Inferior parietal cortex (tissue), 1 donor: ENCODE results near the gene MED17.
"Not testable (repeated sequence)": the region's sequence is repeated elsewhere in the genome, so short reads cannot be mapped to it uniquely, and the experiment has no call there.

Experiments
- DNase-seq: peaks from one replicate; pipeline ENCODE4 v3.0.0-alpha.2; 2016; ENCODE audit errors: extremely low spot score

Gene MED17

GRCh38 chr11:93757924-93758865 is 25.9 kb upstream of the MED17 start:
- no peak for DNase-seq

DNA sequence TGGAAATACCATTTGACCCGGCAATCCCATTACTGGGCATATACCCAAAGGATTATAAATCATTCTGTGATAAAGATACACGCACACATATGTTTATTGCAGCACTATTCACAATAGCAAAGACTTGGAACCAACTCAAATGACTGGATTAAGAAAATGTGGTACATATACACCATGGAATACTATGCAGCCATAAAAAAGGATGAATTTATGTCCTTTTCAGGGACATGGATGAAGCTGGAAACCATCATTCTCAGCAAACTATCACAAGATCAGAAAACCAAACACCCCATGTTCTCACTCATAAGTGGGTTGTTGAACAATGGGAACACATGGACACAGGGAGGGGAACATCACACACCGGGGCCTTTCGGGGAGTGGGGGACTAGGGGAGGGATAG is 25.0 kb upstream of the MED17 start:
- not testable (repeated sequence) for DNase-seq

DNA sequence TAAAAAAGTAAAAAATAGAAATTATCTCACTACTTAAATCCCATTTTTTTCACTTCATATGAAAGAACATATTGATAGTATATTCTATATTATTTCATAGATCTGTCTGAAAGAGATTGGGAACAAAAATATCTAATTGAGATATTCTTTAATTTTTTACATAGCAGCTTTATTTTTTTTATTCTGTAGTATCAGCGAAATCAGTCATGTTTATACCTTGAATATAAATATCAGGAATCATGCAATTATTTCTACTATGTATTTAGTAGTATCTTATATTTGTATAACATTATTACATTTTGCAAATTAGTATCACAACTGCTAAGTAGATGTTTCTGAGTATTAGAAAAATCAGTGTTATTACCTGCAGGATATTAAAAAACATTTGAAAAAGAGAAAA is 22.2 kb upstream of the MED17 start:
- no peak for DNase-seq

GRCh38 chr11:93765551-93765950 is 18.5 kb upstream of the MED17 start:
- DNase-seq = no peak

GRCh38 chr11:93766504-93766903 is 17.6 kb upstream of the MED17 start:
- DNase-seq = no peak

- DNase-seq = no peak
These were observed 17.1 kb upstream of the MED17 start for GRCh38 chr11:93767018-93767417.

GRCh38 chr11:93770160-93770559 is 13.9 kb upstream of the MED17 start:
- DNase-seq = no peak

- DNase-seq = no peak
These were observed 12.0 kb upstream of the MED17 start for GRCh38 chr11:93772123-93772522.

DNA sequence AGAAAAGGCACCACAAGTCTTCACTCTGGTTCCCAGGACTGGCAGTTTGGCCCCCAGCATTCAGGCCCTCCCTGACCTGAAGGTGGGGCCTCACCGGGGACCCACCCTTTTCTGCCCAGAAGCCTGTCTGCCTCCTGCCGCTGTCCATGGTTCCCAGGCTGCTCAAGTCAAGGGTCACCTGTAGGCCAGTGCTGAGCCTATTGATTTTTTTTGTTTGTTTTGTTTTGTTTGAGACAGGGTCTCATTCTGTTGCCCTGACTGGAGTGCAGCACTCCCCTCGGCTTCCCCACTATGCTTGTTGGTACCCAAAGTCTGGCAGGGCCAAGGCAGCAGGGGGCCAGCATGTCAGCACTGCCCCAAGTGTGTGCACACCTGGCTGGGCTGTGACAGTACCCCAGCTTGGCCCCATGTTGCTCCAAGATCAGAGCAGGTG is 11.0 kb upstream of the MED17 start:
- DNase-seq = no peak

- DNase-seq = no peak
These were observed 10.4 kb upstream of the MED17 start for GRCh38 chr11:93773601-93774200.

DNA sequence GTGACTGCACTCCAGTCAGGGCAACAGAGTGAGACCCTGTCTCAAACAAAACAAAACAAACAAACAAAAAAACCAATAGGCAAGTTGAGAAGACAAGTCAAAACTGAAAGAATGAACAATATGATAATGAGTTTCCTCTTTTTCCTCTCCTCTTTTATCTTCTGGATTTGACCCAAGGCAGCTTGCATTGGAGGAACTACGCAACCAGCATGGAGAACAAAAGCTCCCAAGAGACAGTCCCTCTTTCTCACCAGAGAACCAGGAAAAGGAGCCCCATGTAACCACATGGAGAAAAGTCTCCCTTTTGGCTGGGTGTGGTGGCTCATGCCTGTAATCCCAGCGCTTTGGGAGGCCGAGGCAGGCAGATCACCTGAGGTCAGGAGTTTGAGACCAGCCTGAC is 9.5 kb upstream of the MED17 start:
- DNase-seq = not testable (repeated sequence)

DNA sequence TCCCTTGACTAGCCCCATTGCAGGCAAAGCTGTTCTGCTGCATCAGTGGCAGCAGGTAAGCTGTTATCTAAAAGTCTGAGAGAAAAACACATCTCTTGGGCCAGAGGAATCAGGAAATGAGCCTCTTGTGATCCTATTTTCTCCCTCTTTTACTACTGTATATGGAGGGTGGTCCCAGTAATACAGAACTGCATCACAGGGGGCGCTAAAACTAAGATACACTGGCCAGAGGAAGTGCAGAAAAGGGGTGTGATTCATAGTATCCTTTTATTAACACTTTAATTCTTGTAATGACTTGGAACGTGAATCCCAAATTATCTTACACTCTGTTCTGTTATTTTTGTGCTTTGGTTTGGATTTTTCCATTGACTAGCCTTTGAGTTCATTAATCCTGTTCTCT is 8.8 kb upstream of the MED17 start:
- DNase-seq = no peak

GRCh38 chr11:93783362-93783761 is 720 bp upstream of the MED17 start:
- DNase-seq = no peak

DNA sequence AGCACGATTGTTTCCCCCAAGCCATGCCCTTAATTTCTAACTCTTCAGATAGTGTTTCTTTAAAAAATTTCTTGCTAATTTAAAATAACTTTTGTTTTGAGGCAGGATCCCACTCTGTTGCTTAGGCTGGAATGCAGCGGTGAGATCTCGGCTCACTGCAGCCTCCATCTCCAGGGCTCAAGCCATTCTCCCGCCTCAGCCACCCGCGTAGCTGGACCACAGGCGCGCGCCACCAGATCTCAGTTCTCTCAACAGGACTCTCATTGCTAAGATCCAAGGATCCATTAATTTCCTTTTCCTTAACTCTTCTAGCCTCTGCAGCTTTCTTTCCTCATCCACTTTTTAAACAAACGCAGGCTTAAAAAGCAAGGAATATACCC is 327 bp upstream of the MED17 start:
- DNase-seq = no peak

GRCh38 chr11:93784935-93785360 is 866 bp downstream of the MED17 start:
- peak; percentile 65 for DNase-seq

DNA sequence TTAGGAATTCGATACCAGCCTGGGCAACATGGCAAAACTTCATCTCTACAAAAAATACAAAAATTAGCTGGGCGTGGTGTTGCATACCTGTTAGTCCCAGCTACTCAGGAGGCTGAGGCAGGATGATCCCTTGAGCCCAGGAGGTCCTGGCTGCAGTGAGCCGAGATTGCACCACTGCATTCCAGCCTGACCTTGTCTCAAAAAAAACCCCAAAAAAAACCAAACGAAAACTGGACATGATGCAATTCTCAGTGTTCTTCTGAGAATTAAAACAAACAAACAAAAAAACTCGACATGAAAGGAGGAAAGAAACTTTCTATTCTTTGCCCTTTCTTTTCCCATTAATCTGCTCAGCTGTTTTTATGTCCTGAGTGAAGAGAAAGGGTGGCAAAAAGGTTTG is 7.4 kb downstream of the MED17 start:
- no peak for DNase-seq

GRCh38 chr11:93796441-93797231 is 12.6 kb downstream of the MED17 start:
- DNase-seq = no peak

DNA sequence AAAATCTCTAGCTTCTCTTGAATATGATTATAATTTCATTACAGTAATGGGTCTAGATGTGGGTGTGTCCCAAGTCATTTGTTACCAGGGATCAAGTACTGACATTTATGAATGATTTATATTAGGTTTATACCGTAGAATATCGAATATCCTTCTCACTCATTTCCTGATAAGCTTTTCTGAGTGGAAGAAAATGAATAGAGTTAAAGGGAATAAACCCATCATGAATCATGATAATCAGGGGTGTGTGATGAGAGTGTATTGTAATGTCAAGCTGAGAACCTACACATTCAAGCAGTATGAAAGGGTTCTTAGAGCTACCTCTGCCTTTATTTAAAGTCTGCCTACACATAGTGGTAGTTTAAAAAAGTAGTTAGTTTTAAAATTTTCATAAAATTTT is 17.3 kb downstream of the MED17 start:
- no peak for DNase-seq

DNA sequence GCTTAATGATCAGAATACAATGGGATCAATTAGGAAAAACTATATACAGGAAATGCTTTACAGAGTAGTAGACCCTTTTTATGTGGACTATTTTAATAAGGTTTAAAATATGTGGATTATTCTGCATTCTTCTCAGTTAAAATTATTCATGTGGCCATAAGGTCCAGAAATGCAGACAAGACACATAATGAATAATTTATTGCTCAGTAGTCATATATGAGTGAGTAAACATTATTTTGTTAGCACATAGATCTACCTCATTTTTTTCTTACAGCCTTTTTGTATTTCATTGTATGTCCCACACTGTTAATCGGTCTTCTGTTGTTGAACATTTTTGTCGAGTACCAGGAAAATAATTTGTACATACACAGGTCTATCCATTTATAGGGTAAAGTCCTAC is 20.8 kb downstream of the MED17 start:
- DNase-seq = no peak

- DNase-seq = no peak
These were observed 23.9 kb downstream of the MED17 start for GRCh38 chr11:93807980-93808379.

GRCh38 chr11:93813974-93814373 is 29.9 kb downstream of the MED17 start:
- no peak for DNase-seq

DNA sequence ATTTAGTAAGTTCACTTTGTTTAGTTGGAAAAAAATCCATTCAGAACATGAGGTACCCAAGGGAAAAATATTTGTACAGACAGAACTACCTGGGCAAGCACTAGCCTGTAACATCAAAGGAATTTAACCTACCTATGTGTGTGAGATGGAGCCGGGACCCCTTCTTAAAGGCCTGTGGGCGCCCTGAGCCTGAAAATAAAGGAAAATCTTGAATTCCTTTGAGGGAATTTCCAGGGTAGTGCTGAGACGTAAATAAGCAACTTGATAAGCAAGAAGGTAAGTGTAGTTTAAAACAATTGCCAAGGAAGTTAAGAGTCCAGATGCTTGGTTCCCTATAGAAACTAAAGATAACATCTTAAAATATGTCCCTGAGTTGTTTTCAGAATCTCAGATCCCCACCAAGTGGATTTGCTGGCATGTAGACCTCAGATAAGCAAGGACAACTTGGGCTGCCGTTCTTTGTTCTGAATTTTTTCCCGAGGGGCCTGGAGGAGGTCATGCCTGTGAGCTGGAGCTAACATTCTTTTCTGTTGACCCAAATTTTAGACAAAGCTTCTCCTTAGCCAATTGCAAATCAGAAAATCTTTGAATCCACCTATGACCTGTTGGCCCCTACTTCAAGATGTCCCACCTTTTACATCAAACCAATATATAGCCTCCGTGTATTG is 31.0 kb downstream of the MED17 start:
- no peak for DNase-seq
